HG03342 (cell line): Measurements from ENCODE around the gene BTF3L4.
"Not testable (repeated sequence)": the region's sequence is repeated elsewhere in the genome, so short reads cannot be mapped to it uniquely, and the experiment has no call there.

Experiments
- ATAC-seq: cut with Tn5 transposase; IDR thresholded peaks from one replicate; pipeline ENCODE4 v1.9.1; 2021; ENCODE audit warnings: mild to moderate bottlenecking, moderate library complexity; ENCODE audit not compliant: unreplicated experiment

The BTF3L4 gene

GRCh38 chr1:52055066-52055865 is 829 bp upstream of the BTF3L4 start, which contains the start of gene TXNDC12:
TXNDC12 (minus strand) TSS chr1:52055191; CDS start chr1:52055096, 95 bp downstream.
- ATAC-seq, result peak; percentile 29

DNA sequence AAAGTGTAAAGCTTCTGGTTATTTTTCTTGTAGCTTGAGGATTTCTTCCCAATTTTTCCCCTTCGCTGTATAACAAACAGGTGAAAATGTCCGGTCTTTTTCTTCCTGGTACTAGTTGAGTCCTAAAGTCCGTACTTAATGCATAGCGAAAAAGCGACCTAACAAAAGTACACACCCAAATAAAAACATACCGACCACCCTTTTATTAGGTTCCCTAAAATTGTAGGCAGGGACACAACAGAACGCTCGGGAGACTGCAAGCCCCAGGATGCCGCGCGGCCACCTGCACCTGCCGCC is 281 bp upstream of the BTF3L4 start:
- ATAC-seq, result no peak

DNA sequence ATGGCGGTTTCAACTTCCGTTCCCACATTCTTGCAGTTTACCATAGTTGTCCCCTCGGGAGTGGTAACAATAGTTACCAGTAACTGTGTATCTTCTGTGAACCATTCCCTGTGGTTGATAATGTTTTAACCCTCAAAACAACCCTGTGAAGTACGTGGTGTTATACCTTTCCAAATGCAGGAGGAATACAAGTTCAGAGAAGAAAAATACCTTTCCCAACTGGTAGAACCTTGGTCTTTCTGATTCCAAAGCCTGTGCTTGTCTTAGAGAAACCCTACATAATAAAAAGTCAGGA is 789 bp downstream of the BTF3L4 start:
- ATAC-seq, result no peak

DNA sequence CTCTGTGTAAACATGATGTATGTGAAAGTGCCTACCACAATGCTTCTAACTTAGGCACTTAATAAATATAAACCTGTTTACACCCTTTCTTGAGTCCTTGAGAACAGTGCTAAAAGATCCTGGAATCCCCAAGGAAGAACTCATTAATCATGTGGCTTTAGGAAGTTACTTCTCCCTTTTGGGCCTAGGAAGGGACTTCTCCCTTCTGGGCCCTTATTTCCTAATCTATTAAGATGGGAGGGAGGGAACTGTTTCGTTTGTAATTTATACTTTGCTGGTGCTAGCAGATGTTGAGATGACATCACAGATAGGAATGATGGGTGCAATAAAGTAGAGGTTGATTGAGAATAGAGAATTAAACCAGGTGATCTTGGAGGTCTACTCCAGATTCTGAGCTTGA is 1.2 kb downstream of the BTF3L4 start:
- no peak for ATAC-seq

- ATAC-seq, result no peak
These were observed 1.9 kb downstream of the BTF3L4 start for GRCh38 chr1:52057876-52058415.

GRCh38 chr1:52059321-52059720 is 3.2 kb downstream of the BTF3L4 start:
- no peak for ATAC-seq

DNA sequence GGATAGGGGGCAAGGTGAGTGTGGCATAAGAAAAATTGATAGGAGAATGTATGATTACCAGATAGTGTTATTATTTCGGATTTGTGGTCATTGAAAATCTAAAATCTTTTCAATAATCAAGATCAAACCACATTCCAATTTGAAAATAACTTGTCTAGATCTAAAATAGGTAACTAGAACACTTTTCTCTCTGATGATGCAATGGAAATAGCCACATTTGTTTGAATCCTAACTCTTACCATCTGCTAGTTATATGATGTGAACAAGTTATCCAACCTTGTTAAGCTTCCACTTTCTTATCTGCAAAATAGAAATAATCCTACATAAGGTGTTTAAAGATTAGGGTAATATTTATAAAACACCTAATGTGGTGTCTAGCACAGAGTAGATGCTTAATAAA is 3.8 kb downstream of the BTF3L4 start:
- ATAC-seq, result no peak

DNA sequence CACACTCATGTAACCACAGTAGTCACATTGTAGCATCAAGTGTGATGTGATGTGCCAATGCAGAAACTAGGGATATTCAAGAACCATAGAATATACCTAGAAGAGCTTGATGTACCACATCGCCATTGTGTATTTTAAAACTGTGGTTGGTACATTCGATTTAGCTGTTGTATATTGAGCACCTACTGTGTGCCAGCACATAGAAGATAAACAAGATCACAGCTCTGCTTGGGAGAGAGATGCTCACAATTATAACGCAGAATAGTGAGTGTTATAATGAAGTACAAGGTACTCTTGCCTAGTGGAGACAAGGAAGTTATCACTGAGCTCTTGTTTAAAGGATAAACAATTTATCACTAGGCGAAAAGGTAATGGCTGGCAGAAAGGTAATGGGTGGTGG is 4.7 kb downstream of the BTF3L4 start:
- no peak for ATAC-seq

GRCh38 chr1:52063192-52063591 is 7.1 kb downstream of the BTF3L4 start:
- ATAC-seq, result no peak

DNA sequence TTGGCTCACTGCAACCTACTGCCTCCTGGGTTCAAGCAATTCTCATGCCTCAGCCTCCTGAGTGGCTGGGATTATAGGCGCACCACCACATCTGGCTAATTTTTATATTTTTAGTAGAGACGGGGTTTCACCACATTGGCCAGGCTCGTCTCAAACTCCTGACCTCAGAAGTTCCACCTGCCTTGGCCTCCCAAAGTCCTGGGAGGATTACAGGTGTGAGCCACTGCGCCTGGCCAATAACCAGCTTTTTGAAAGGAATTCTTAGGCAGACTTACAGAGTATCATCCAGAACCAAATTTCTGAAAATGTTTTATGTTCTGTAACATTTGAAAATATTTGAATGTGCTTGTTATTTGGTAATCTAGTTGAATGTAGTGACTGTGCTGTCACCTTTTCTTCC is 14.6 kb downstream of the BTF3L4 start:
- no peak for ATAC-seq

DNA sequence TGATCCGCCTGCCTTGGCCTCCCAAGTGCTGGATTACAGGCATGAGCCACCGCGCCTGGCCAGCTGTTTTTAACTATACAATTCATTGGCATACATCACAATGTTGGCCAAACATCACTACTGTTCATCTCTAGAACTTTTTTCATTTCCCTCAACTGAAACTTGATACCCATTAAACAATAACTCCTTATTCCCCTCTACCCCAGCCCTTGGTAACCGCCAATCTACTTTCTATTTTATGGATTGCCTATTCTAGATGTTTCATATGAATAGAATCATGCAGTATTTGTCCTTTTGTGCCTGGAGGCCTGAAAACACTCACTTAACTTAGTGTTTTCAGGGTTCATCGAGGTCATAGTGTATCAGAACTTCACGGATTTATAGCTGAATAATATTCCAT is 16.2 kb downstream of the BTF3L4 start:
- no peak for ATAC-seq

DNA sequence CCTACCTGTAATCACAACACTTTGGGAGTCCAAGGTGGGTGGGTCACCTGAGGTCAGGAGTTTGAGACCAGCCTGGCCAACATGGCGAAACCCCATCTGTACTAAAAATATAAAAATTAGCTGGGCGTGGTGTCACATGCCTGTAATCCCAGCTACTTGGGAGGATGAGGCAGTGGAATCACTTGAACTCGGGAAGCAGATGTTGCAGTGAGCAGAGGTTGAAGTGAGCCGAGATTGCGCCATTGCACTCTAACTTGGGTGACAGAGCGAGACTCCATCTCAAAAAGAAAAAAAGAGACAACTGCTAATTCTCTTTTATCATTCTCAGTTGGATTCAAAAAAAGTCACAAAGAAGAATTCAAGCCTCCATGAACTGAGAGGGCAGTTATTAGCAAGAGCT is 21.2 kb downstream of the BTF3L4 start:
- ATAC-seq, result not testable (repeated sequence)

DNA sequence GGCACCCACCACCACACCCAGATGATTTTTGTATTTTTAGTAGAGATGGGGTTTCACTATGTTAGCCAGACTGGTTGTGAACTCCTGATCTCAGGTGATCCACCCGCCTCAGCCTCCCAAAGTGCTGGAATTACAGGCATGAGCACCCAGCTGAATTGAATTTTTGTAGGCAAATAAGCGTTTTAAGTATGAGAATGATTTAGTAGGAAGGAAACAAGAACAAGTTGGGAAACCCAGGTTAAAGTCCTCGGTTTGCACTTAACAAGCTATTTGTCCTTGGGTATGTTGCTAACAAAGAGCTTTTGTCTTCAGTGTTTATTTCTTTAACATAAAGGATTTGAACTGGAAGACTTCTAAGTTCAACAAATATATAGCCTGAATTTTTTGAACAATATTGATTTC is 23.9 kb downstream of the BTF3L4 start:
- ATAC-seq, result no peak

GRCh38 chr1:52087892-52088291 is 31.8 kb downstream of the BTF3L4 start:
- ATAC-seq, result not testable (repeated sequence)

- not testable (repeated sequence) for ATAC-seq
These were observed 38.2 kb downstream of the BTF3L4 start for GRCh38 chr1:52094300-52094699.

GRCh38 chr1:52096216-52096615 is 40.1 kb downstream of the BTF3L4 start:
- no peak for ATAC-seq

GRCh38 chr1:52098139-52098871 is 42.2 kb downstream of the BTF3L4 start:
- no peak for ATAC-seq

- peak; percentile 55 for ATAC-seq
These were observed 46.4 kb downstream of the BTF3L4 start for GRCh38 chr1:52102336-52103013.

- no peak for ATAC-seq
These were observed 55.4 kb downstream of the BTF3L4 start for GRCh38 chr1:52111492-52111891.

DNA sequence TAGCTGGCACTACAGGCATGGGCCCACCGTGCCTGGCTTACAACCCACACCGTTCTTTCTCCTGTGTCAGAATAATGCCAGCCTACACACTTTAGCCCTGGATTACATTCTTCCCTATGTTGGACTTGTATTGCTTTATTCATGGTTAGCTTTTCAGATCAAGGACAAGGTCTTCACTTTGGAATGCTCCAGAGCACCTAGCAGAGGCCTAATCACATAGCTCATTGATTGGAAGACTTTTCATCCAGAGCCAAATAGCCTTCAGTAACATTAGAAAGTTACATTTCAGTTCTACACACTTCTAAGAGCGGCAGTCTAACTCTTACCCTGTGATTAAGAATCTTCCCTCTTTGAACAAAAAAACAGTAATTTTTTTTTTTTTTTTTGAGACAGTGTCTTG is 56.4 kb downstream of the BTF3L4 start:
- no peak for ATAC-seq

DNA sequence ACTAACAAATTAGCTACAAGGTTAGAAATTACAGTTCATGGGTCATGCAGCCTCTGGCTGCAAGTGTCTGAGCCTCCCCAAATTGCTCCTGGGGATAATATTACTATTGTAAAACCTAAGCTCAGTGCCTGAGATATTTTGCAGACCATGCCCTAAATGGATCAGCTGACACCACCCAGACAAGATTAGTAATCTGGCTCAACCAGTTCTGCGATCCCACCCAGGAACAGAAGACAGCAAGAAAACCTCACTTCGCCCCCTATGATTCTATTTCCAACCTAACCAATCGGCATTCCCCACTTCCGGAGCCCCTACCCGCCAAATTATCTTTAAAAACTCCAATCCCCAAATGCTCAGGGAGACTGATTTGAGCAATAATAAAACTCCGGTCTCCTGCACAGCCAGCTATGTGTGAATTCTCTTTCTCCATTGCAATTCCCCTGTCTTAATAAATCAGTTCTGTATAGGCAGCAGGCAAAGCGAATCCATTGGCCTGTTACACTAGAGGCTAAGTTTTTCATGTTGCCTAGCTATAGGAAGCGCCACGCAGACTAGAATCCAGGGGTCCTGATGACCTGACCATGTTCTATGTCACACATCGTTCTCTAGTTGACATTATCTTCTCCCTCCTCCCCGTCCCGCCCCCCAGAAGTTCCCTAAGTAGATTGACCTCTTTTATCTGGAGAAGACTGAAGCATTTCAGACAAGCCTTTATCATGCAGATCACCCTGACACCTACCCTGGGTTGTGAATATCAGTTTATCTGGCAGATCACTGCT is 63.4 kb downstream of the BTF3L4 start:
- ATAC-seq, result no peak
